ENCODE measurements around the gene TYRO3. TPM values are rescaled to one million over a fixed set of nuclear protein-coding genes. Genes with fewer than 3 reads are reported as not detected.

The TYRO3 gene
- total and polyA plus RNA-seq, 7 donors = 1.4 to 6.6 (median 4.2) TPM

DNA sequence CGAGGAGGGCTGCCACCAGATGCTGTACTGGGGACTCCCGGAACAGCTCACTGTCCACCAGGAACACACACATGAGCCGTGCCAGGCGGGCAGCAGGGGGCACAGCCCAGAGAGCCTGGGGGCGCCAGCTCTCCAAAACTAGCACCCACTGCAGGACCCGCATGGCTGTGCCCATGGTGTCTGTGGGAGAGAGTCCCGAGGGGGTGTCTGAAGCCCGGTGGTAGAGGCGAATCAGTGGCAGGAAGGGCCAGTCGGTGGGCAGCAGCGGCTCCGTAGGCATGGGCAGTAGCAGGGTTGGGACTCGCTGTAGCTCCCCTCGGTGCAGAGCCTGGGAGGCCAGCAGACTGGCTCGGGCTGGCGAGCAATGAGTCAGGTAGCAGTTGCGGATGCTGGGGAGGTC, 38.4 kb upstream of the TYRO3 start:
- Histone ChIP-seq H3K4me1 (no peaks in the 10 kb centered on the region), H3K36me3 (peaks cover 0 to 61% (median 5%) of the 10 kb centered on the region in 4 donors), H3K9me3 (no peaks in the 10 kb centered on the region), H3K4me3 (no peak overlapping the region), H3K27ac (no peak overlapping the region), H3K27me3 (no peaks in the 10 kb centered on the region)
- no peak for TF ChIP-seq POLR2A (IDR thresholded peaks at IDR 0.05)
- TF ChIP-seq, protein P1, sequence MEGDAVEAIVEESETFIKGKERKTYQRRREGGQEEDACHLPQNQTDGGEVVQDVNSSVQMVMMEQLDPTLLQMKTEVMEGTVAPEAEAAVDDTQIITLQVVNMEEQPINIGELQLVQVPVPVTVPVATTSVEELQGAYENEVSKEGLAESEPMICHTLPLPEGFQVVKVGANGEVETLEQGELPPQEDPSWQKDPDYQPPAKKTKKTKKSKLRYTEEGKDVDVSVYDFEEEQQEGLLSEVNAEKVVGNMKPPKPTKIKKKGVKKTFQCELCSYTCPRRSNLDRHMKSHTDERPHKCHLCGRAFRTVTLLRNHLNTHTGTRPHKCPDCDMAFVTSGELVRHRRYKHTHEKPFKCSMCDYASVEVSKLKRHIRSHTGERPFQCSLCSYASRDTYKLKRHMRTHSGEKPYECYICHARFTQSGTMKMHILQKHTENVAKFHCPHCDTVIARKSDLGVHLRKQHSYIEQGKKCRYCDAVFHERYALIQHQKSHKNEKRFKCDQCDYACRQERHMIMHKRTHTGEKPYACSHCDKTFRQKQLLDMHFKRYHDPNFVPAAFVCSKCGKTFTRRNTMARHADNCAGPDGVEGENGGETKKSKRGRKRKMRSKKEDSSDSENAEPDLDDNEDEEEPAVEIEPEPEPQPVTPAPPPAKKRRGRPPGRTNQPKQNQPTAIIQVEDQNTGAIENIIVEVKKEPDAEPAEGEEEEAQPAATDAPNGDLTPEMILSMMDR (IDR thresholded peaks at IDR 0.05) = no peak
- TF ChIP-seq POLR2AphosphoS5 (IDR thresholded peaks at IDR 0.05) = no peak
- TF ChIP-seq EP300 (IDR thresholded peaks at IDR 0.05) = no peak
- intact Hi-C loops (cut with DNase I) = no loop called here
- no peak for DNase-seq
- WGBS, 2 donors = 95 to 97% methylated on average over 17 of the region's 17 CpGs

DNA sequence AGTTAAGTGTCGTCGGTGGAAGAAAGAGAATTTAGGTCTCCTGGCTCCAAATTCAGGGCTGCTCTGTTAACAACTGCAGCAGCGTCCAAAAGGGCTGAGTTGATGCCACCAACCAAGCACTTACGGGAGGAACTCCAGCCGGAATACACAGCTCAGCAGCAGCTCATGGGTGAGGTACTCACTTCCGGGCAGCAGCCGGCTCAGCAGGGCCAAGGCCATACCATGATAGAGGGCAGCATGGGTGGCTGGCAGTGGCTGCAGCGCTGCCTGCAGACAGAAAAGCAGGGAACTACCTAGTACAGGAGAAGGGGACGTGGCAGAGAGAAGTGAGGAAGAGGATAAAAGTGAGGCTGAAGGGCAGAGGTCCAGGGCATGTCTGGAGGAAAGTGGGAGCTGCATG, 37.4 kb upstream of the TYRO3 start:
- H3K4me3 ChIP-seq = no peak overlapping the region
- WGBS, 2 donors = 90 to 91% methylated on average over 9 of the region's 9 CpGs
- H3K36me3 ChIP-seq = peaks cover 6 to 70% (median 13%) of the 10 kb centered on the region in 4 donors
- H3K4me1 ChIP-seq = no peaks in the 10 kb centered on the region
- no peaks in the 10 kb centered on the region for H3K27me3 ChIP-seq
- H3K9me3 ChIP-seq = no peaks in the 10 kb centered on the region
- intact Hi-C loops (cut with DNase I) = no loop called here
- no peak overlapping the region for H3K27ac ChIP-seq
- TF ChIP-seq POLR2A (IDR thresholded peaks at IDR 0.05) (no peak), POLR2AphosphoS5 (IDR thresholded peaks at IDR 0.05) (no peak), EP300 (IDR thresholded peaks at IDR 0.05) (no peak)
- TF ChIP-seq, protein P1 (IDR thresholded peaks at IDR 0.05) = no peak
- DNase-seq = no peak

DNA sequence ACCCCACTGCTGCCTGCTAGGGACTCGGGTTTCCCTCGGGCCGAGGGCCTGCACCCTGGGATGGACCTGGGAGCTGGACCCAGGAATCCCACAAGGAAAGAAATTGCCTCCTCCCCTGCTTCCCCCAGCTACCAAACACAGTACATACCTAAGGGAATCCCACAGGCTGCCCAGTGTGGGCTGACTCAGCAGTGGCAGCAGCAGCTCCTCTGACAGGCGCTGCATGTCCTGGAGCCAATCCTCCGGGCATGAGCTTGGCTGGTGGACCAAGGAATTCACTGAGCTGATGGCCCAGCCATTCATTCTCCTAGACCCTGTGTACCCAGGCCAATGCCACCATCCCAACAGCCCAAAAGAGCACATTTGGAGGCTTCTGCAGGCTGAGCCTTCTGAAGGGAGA, 35.9 kb upstream of the TYRO3 start:
- intact Hi-C loops (cut with DNase I) = no loop called here
- no peak overlapping the region for H3K27ac ChIP-seq
- peaks cover 21 to 76% (median 23%) of the 10 kb centered on the region in 4 donors for H3K36me3 ChIP-seq
- no peaks in the 10 kb centered on the region for H3K4me1 ChIP-seq
- no peak for DNase-seq
- H3K4me3 ChIP-seq = no peak overlapping the region
- WGBS, 2 donors = 94% methylated on average over 5 of the region's 5 CpGs
- no peaks in the 10 kb centered on the region for H3K9me3 ChIP-seq
- no peaks in the 10 kb centered on the region for H3K27me3 ChIP-seq
- TF ChIP-seq EP300 (IDR thresholded peaks at IDR 0.05) = no peak
- TF ChIP-seq, protein P1 (IDR thresholded peaks at IDR 0.05) = no peak
- TF ChIP-seq POLR2AphosphoS5 (IDR thresholded peaks at IDR 0.05) = no peak
- no peak for TF ChIP-seq POLR2A (IDR thresholded peaks at IDR 0.05)

DNA sequence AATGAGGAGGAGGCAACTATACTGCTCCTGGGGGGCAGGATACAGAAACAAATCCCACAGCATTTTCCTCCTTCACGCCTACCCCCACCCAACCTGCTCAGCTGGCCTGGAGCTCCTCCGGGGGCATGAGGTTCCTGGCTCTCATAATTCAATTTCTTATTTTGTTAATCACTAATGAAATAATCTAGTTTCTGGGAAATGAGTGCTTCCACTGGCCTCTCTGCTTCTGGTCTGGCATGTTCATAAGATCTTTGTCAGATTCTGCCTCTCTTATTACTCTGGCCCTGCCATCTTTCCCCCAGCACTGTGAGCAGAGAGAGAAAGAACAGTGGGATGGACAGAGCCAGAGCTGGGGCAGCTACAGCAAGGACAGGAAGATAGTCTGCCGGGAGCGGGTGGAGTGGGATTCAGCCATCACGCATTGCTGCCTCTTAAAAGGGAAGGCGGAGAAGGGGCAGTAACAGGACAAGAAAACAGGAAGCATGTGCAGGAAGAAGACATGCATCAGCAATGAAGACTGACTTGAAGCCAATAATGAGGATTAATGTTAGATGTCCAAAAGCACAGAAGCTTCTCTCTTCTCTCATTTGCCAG, 28.6 kb upstream of the TYRO3 start:
- intact Hi-C loops (cut with DNase I) = no loop called here
- no peaks in the 10 kb centered on the region for H3K27me3 ChIP-seq
- no peaks in the 10 kb centered on the region for H3K9me3 ChIP-seq
- H3K4me3 ChIP-seq = no peak overlapping the region
- WGBS, 2 donors = 77 to 89% methylated on average over 6 of the region's 6 CpGs
- peaks cover 30 to 98% (median 50%) of the 10 kb centered on the region in 4 donors for H3K36me3 ChIP-seq
- TF ChIP-seq POLR2A (IDR thresholded peaks at IDR 0.05) = no peak
- TF ChIP-seq POLR2AphosphoS5 (IDR thresholded peaks at IDR 0.05) = no peak
- TF ChIP-seq, protein P1 (IDR thresholded peaks at IDR 0.05) = no peak
- no peak for TF ChIP-seq EP300 (IDR thresholded peaks at IDR 0.05)
- H3K27ac ChIP-seq = no peak overlapping the region
- no peak for DNase-seq
- H3K4me1 ChIP-seq = no peaks in the 10 kb centered on the region

DNA sequence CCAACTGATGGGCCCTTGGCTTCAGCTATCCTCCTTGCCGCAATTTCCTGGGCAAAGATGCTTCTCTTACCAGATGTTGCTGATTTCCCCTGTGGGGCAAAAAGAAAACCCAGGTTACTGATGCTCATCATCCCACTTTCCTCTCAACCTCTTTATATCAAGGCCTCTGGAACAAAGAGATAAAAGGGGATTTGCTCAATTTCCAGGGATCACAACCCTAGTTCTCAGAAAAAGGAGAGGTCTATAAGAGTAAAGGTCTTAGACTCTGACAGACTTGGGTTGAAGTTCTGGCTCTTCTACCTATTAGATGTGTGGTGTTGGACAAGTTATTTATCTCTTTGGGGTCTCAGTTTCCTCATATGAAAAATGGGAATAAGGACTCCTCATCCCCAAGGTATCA, 23.5 kb upstream of the TYRO3 start:
- intact Hi-C loops (cut with DNase I) = no loop called here
- Histone ChIP-seq H3K36me3 (peaks cover 8 to 66% (median 26%) of the 10 kb centered on the region in 4 donors), H3K4me3 (no peak overlapping the region), H3K27ac (no peak overlapping the region), H3K4me1 (no peaks in the 10 kb centered on the region), H3K9me3 (no peaks in the 10 kb centered on the region), H3K27me3 (no peaks in the 10 kb centered on the region)
- 94 to 96% methylated on average over 1 of the region's 1 CpG for whole genome bisulfite sequencing, 2 donors
- TF ChIP-seq, protein P1 (IDR thresholded peaks at IDR 0.05) = no peak
- TF ChIP-seq EP300 (IDR thresholded peaks at IDR 0.05) = no peak
- DNase-seq = no peak
